HUDEP-2 (cell line): ENCODE data around the gene NAV3.

Experiments used
- DNase-seq, 76 experiments: peaks; one replicate each; lab custom pipeline; 2025; ENCODE audit not compliant: unreplicated experiment in 76 of 76; lab: John Stamatoyannopoulos, UW

NAV3 gene

DNA sequence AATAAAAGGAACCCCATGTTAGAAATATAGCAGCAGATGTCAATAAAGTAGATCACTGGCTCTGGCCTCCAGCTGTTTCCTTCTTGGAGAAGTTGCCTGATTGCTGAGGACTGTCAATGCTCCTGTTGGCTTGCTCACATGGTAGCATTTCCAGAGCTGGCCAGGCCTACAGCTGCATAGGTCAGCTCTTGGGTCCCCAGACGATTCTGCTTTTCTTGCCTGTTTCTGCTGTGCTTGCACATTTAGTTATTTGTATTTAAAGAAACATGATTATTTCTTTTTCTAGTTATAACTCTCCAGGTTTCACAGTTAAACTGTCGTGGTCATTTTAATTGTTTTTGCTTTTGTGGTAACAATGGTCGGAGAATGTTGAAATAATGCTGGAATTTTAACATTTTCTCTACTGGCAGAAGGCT lies 7.2 kb downstream of the NAV3 start:
- DNase-seq = no peak

DNA sequence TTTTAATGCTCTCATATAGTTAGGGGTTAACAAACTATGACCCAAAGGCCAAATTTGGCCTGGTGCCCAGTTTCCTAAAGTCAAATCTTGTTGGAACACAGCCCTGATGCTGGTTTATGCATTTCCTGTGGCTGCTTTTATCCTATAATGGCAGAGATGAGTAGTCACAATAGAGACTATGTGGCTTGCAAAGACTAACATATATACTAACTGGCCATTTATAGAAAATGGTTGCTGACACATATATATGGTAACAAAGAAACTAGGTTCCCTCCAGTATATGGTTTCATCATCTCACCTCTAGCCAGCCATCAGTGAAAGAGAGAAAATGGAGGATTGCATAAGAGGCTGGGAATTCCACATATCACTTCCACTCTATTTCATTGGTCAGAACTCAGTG lies 10.8 kb downstream of the NAV3 start:
- no peak for DNase-seq

DNA sequence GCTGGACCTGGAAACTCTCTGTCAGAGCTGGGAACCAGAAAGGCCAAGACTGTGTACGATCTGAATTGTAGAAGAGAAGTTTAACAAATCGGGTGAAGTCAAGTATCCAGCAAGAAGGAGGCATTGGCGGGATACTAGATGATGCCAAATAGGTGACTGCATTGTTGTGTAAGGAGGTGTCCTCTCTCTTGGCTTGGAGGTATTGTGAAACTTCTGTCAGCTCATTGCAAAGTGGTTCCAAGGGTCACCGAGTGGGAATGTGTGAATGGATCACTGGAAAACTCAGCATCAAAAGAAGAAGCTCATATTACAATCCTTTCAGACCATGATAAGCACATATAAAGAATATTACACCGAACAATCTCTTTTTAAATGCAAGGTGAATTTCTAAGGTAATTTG lies 11.7 kb downstream of the NAV3 start:
- DNase-seq = no peak

DNA sequence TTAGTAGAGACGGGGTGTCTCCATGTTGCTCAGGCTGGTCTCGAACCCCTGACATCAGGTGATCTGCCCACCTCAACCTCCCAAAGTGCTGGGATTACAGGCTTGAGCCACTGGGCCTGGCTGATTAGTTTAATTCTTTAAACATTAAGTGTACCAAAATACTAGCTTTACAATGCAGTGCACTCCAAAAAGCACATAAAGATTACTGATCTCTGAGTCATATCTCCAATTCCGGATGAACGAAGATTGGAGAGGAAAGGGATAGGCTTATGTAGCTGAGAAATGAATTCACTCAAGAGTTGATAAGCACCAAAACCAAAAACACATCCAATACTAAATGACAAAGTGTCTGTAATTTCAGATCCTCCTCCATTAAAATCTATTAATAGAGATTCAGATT lies 15.1 kb downstream of the NAV3 start:
- no peak for DNase-seq

DNA sequence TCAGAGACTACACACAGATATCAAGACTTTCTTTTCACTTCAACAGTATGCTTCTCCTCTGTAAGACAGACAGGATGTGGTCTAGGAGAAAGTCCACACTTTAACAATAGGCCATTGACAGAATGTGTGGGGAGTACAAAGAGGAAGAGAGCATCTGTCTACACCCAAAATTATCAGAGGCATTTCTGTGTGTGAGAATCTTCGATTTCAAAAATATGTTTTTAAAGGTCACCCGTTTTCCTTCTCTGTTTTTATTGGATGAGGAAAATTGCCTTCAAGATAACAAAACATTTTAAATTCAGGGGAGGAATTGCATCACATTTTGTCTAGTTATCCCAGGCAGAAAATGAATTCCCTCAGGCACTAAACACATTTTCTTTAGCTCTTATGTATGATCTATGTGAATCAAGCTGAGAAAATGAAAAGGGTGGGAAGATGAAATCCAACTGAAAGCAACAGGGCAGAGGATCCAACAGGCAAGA lies 16.4 kb downstream of the NAV3 start:
- no peak for DNase-seq

DNA sequence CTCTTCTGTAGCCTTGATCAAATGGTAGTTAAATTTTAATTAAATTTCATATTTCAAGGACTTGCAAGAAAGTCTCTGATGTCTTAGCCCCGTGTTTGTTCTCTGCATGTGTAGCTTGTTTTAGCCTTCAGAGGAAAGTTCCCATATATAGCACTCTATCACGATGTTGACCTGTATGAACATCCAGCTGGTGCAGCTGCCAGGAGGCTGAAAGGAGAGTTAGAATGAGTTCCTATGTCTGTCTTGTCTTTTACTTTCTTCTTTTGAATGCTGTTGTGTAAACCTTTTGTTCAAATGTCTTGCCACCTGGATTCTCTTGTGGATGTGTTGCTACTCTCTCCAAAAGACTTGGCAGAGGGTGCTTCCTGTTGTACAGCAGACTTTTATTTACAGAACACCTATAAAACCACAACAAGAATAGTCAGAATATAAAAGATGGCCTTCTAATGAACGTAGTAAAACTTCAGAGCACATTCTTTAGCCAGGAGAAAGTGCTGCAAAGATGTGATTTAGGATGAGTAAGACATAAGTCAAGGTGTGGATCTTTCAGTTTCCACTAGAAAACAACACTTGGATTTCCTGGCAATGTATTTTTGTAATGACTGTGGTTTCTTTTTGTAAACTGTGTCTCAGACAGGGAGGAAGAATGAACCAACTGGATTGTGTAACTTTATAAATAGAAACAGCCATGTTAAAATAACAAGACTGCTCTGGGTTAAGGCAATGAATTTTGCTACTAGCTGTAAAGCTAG lies 17.2 kb downstream of the NAV3 start:
- no peak for DNase-seq

DNA sequence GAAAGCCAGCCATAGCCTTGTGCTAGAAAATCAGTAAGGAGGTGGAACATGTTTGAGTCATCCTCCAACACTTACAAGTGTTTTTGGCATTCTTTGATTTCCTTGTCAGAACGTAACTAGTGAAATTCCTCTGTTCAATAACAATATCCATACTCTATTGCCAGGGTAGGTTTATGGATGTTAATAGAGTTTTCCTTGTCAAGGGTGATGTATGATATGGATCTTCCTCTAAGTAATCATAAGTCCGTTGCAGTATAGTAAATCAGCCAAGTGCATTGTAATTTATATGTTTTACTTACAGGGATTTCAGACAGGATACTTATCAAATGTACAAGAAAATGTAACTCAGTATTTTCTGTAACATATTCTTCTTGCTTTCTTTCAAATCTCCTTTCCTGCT lies 19.4 kb downstream of the NAV3 start:
- DNase-seq = no peak

DNA sequence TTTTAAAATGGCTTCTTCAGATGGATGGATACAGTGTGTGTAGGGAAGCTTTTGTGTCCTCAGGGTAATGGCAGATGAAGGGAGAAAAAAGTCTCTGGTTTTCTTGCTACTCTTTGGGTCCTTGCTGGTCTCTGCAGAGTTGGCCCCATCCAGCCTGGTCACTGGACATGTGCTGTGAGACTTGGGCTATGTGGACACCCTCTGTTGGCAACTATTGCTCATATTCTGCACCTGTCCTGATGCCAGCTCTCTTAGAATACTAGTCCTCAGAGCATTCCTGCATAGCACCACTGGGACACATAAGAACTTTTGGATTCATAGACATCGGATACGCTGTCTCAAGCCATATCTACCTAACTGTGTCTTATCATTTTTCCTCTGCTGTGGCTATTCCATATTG lies 20.0 kb downstream of the NAV3 start:
- no peak for DNase-seq

DNA sequence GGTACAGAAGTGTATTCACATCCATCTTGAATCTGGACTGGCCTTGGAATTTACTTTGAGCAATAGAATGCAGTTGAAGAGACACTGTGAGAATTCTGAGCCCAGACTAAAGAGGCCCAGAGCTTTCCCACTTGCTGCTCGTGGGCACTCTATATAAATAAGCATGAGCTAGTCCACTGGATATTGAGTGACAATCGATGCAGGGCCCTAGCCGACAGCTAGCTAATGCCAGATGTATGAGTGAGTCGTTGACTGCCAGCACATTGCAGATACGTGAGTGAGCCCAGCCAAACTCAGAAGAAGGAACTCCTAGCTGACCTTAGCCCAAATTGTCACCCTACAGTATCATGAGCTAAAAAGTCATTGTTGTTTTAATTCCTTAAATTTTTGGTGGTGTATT lies 24.9 kb downstream of the NAV3 start:
- no peak for DNase-seq

DNA sequence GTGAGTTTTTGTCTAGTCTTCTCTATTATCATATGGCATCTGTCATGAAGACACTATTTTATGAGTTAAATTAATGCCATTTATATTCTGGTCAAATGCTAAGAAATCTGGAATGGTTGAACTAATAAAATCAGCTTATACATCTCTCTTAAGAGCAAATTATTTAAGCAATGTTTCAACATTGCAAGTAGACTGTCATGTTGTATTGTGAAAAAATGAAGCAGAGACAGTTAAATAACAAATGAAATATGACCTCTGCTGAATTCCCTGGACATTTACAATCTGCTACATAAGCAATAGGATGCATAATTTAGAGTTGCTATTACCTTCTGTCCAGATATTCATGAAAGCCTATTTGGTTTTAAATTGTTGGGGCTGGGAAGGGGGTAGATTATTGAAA lies 30.6 kb downstream of the NAV3 start:
- no peak for DNase-seq

DNA sequence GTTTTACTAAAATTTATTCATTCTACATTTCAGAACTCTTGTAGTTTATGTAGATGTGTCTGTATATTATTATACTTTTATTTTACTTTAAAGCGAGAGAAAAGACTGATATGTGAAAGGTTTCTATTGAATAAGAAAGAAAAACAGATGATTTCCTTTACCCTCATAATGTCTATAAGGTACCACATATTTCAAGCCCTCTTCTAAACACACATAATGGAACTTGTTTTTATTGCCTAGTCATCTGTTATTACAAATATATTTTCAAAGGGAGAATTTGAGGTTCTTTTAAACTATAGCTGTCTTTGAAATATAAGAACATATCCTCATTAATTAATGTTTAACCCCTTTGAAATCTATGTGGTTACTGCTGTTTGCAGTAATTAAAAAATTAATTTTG lies 34.5 kb downstream of the NAV3 start:
- DNase-seq = no peak

DNA sequence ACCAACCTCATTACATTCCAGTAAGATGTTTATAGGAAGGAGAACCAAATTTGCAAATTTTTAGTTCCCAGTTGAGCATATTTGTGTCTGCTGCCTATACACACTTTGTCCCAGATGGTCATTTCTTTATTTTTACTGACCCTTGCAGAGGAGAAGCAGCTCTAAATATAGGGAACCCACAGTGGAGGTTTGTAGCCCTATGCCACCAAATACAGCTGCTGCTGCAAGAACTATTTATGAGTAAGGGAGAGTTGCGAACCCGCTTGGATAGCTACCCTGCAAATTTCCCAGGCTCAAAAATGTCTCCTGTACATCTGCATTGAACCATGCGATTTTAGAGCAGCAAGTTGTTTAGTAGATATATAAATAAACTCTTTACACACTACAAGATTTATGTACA lies 48.2 kb downstream of the NAV3 start:
- DNase-seq = no peak

DNA sequence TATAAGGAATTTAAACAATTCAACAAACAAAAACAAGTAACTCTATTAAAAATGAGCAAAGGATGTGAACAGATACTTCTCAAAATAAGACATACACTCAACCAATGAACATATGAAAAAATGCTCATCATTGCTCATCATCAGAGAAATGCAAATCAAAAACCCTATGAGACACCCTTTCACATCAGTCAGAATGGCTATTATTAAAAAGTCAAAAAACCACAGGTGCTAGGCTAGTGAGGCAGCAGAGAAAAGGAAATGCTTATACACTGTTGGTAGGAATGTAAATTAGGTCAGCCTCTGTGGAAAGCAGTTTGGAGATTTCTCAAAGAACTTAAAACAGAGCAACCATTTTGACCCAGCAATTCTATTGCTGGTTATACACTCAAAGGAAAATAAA lies 52.0 kb downstream of the NAV3 start:
- no peak for DNase-seq

DNA sequence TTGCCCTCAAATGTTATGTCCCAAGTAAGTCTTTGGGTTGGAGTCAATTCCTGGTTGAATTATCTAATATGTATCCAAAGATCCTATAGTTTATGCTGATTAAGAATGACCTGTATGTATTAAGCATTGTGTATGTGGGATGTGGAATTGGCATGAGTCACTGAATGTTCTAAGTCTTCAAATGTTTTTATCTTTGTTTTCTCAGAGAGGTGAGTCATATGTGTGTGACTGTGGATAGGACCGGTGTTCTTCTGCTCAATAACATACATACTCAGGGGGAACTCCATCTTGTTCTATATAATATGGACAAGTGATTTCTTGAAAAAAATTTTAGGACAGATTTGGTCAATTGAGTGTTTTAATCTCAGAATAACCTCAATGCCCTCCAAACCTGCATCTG lies 57.9 kb downstream of the NAV3 start:
- DNase-seq = peak in 7 of 76 experiments; percentile 0 to 43 (median 6)

DNA sequence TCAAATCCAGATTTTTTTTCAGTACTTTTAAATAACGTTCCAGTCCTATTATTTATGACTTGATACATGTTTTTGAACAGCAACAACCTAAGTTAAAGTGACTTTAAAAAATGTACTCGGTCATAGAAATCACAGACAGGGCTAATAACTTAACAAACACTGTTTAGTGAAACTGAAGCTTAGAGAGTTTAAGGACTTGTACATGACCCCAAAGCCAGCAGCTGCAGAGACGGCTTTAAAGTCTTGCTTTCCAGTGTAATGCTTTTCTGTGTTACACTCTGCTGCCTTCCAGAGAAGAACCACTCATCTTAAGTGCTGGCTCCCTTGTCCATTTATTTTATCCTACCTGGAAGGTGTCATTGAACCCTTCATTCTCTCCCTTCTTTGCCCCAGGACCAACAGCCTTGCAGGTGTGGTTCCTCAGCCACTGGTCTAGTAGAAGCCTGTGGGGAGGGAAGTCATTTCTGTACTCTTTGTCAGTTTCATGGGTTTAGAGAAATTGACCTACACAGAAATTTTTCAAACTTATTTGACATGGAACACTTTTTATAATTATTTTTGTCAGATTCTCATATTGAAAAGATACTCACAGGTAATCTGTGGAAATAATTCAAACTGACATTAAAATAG lies 60.9 kb downstream of the NAV3 start:
- no peak for DNase-seq

DNA sequence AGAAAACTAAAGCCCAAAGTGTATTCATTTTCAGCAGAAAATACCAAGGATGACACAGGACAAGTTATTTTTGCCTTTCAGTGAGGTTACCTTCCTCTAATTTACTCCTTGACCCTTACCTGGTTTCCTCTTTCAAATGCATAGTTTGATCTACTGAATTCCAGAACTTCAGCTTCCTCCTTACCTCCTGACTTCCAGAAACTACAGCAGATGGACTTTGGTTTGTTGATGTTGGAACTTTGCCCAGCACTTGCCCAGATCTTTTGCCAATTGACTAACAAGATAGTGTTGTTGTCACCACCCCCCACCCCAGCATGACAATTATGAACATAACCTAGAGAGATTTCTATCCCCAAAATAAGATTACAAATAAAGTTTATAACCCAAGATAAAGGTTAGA lies 63.2 kb downstream of the NAV3 start:
- no peak for DNase-seq

DNA sequence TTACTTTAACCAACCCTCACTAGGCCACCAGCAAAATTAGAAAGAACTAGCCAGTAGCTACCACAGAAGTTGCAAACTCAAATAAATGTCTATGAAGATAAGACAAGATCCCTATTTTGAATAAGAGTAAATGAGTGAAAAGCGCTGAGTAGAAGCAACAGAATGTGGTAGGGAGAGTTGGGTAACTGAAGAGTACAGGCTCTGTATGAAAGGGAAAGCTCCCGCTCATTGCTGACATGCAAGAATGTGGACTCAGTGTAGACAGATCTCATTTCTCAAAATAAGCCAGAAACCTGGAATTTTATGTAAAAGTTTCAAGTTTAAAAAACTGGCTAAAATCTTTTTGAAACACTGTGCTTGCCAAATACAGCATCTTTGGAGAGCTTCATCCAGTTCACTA lies 63.9 kb downstream of the NAV3 start:
- DNase-seq = no peak

DNA sequence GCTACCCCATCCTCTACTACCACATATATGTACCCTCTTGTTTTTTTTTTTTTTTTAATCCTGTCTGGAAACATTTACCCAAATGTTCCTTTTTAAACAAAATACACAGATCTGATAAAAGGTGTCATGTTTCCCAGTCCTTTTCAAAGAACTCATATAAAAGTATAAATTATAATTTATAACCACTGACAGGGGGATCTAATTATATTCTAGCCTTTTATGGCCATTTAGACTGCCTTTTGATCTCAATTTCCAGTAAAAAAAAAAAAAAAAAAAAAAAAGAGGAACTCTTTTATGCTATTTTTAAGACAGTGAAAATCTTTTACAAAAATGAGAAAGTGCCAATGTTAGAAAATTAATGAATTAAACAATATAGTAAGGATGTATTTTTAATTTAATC lies 65.0 kb downstream of the NAV3 start:
- DNase-seq = no peak

DNA sequence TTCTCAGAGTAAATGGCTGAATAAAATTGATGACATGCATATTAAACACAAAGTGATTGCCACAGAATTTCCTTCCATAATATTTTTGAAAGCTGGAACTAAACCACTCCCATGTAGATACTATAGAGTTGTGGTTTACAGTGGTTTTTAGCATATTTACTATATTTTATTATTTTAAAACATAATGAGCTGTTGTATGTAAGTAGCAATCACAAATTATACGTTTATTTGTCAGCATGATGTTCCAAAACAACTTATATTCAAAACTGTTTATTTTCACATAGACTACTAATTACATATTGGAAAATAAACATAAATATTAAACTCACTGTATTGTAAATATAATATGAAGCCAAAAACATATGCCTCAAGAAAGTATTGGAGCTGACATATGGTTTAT lies 77.2 kb downstream of the NAV3 start:
- DNase-seq = no peak

DNA sequence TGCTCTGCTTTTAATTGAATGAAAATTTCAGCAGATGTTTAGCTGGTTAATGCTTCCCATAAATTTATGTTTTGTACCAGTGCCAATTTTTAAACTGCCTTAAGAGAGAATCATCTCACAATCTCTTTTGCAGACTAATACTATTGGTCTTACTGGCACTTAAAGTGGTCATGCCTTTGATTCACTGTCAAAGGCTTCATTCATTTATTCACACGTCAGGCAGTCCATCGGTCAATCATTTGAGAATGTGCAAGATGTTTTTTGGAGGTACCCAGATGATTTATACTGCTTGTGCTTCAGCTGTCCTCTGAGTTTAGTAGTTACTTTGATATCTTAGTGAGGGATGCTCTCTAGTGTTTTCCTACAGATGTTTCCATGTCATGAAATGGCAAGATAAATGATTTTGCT lies 83.4 kb downstream of the NAV3 start:
- DNase-seq = no peak

DNA sequence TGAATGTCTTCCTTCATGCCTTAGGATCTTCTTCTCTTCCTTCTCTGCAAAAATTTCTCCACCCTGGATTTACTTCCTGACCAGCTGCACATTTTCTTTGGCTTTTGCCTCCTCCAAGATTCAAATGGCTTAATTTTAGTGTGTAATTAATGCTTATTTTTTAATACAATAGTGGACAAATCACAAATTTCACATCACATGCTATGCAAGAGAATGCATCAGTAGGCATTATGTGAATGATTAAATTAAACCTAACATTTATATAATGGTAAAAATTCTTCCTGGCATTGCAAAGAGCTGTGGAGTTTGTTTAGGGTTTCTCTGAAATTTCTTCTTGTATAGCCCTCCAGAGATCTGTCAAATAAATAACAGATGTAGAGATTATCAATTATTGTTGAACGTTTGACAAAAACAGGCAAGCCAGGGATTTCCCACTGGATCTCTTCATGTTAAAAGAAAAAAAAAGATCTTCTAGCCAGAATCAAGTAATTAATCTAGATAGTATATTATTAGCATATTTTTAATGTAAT lies 84.4 kb downstream of the NAV3 start:
- DNase-seq = no peak

DNA sequence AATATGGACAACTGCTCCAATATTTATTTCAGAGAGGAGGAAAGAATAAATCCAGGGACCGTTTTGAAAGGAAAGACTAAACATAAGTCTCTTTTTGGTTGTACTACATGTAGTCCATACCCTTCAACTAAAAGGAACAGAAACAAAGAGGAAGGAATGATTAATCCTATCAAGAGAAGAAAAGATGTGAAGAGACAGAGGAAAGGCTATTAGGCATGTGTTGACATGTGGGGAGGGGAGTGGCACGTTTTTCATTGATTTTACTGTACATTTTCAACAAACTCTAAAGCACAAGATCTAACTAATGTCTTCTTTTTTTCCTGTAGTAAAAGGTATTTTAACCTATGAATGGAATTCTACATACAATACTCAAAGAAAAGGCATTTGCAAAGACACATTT lies 85.6 kb downstream of the NAV3 start:
- no peak for DNase-seq
